OCI-LY1 (cell line): ENCODE measurements around the gene EXTL2.

Source experiments
- EZH2 ChIP-seq: fragments of 200-600 bp; sonication (generic), shearing (Covaris generic); IDR thresholded peaks from 2 replicates; pipeline ENCODE4 v1.8.0; 2017; ENCODE audit warnings: borderline replicate concordance, mixed run types, mild to moderate bottlenecking, antibody characterized with exemption, low read length, moderate library complexity, mixed read lengths
- TF ChIP-seq, protein P1 (sequence below): fragments of 200-600 bp; sonication (generic), shearing (Covaris generic); IDR thresholded peaks from 2 replicates; pipeline ENCODE4 v1.5.1; 2017; ENCODE audit warnings: mild to moderate bottlenecking, antibody characterized with exemption, low read length, moderate library complexity, mixed read lengths

DNA sequence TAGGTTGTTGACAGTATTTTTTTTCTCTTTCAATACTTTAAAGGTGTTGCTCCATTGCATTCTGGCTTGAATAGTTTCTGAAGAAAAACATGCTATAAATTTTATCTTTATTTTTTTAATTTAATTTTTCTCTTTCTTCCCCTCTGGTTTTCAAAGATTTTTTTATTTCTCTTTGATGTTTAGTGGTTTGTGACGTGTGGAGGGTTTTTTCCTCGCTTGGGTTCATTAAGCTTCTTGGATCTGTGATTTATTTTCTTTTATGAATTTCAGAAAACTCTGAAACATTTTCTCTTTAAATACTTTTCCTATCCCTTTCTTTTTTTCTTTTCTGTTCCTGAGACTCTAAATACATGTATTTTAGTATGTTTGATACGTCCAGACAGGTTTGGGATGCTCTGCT is 10.5 kb upstream of the EXTL2 start:
- TF ChIP-seq, protein P1, sequence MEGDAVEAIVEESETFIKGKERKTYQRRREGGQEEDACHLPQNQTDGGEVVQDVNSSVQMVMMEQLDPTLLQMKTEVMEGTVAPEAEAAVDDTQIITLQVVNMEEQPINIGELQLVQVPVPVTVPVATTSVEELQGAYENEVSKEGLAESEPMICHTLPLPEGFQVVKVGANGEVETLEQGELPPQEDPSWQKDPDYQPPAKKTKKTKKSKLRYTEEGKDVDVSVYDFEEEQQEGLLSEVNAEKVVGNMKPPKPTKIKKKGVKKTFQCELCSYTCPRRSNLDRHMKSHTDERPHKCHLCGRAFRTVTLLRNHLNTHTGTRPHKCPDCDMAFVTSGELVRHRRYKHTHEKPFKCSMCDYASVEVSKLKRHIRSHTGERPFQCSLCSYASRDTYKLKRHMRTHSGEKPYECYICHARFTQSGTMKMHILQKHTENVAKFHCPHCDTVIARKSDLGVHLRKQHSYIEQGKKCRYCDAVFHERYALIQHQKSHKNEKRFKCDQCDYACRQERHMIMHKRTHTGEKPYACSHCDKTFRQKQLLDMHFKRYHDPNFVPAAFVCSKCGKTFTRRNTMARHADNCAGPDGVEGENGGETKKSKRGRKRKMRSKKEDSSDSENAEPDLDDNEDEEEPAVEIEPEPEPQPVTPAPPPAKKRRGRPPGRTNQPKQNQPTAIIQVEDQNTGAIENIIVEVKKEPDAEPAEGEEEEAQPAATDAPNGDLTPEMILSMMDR = no peak
- TF ChIP-seq EZH2 = no peak
